ENCODE results near the gene UBC.

DNA sequence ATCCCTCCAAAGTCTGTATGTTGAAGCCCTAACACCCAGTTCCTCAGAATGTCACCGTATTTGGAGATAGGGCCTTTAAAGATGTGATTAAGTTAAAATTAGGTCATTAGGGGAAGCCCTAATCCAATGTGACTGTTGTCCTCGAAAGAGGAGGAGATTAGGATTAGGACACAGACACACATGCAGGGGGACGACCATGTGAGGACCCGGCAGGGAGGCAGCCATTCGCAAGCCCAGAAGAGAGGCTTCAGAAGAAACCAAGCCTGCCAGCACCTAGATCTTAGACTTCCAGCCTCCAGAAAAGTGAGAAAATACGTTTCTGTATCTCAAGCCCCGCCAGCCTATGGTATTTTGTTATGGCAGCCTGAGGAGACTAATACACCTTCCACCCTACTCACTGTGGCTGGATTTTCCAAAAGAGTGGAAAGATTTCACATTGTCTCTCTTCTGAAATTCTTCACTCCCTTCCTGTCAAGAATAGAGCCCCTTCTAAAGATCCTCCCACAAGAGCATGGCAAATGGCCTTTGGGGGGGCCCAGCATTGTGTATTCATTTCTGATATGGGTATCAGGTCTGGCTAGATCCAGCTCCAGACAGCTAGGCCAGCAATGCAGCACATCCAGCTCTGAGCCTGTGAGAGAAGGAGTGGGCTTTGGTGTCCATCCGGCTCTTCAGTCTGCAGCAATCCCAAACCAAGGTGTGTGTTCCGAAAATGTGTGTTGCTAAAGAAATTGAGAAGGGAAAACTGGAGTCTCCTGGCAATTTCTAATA, 15.4 kb upstream of the UBC start:
- TF ChIP-seq ZNF408 (CRISPR knock-in tag; IDR thresholded peaks at IDR 0.05; ENCODE audit: low read depth) (no peak), KDM5B (IDR thresholded peaks at IDR 0.05; ENCODE audit: insufficient replicate concordance, low read depth, low read length) (no peak)
- TF ChIP-seq, protein P1, sequence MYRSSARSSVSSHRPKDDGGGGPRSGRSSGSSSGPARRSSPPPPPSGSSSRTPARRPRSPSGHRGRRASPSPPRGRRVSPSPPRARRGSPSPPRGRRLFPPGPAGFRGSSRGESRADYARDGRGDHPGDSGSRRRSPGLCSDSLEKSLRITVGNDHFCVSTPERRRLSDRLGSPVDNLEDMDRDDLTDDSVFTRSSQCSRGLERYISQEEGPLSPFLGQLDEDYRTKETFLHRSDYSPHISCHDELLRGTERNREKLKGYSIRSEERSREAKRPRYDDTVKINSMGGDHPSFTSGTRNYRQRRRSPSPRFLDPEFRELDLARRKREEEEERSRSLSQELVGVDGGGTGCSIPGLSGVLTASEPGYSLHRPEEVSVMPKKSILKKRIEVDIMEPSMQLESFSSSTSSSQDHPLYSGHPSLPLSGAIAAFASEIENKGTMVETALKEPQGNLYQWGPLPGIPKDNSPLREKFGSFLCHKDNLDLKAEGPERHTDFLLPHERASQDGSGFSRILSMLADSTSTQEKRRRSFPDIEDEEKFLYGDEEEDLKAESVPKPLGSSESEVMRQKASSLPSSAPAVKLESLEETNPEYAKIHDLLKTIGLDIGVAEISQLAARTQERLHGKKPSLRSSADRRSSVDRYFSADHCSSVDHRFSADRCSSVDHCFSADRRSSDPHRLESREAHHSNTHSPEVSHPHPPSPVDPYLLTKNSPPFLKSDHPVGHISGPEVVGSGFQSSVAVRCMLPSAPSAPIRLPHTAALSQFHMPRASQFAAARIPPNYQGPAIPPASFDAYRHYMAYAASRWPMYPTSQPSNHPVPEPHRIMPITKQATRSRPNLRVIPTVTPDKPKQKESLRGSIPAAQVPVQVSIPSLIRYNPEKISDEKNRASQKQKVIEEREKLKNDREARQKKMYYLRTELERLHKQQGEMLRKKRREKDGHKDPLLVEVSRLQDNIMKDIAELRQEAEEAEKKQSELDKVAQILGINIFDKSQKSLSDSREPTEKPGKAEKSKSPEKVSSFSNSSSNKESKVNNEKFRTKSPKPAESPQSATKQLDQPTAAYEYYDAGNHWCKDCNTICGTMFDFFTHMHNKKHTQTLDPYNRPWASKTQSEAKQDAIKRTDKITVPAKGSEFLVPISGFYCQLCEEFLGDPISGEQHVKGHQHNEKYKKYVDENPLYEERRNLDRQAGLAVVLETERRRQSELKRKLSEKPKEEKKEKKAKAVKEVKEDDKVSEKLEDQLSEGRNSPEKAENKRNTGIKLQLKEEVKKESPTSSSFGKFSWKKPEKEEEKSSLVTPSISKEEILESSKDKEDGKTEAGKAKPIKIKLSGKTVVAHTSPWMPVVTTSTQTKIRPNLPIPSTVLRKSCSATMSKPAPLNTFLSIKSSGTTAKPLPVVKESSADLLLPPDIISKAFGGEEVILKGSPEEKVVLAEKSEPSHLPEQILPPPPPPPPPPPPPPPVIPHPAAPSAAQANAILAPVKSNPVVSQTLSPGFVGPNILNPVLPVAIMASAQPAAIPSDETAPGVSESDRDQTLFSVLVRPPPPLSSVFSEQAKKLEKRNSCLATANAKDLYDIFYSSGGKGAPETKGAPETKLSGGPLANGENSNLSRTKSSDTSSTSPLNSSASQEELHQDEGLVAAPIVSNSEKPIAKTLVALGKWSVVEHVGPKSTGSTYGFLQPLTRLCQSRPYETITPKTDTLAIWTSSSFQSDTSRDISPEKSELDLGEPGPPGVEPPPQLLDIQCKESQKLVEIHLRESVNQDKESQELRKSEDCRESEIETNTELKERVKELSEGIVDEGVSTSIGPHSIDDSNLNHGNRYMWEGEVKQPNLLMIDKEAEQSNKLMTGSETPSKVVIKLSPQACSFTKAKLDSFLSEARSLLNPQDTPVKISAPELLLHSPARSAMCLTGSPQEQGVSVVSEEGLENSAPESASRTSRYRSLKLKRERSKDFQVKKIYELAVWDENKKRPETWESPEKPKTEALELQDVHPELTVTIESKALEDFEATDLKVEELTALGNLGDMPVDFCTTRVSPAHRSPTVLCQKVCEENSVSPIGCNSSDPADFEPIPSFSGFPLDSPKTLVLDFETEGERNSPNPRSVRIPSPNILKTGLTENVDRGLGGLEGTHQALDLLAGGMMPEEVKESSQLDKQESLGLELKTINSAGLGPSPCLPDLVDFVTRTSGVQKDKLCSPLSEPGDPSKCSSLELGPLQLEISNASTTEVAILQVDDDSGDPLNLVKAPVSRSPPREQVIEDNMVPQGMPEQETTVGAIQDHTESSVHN (IDR thresholded peaks at IDR 0.05; ENCODE audit: borderline replicate concordance in 1 of 2, low read depth in 1 of 2) = no peak

Measured in K562 (cell line).